Measurements from ENCODE around the gene CEP41.

DNA sequence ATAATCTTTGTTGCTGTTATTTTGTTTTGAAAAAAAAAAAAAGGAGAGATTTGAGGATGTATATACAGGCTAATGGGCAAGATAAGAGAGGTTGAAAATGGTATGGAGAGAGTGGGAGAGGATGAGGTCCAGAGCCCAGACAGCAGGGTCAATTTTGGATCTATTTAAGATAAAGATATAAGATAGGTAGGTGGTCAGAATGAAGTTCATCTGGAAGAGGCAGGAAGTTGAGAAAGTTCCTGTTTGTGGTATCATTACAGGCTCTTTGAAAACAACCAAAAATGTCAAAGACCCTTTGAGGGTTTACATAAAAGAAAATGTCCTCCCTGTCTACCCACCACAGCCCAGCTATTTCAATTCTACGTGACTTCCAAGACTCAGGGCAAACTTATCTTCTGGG, 7.5 kb downstream of the CEP41 start:
- no peak for TF ChIP-seq CTCF (IDR thresholded peaks at IDR 0.05)
- no peak for TF ChIP-seq POLR2A (IDR thresholded peaks at IDR 0.05)

All from Peyer's patch (tissue), 4 donors.